Measurements from ENCODE around the gene SLC35D3. TPM values are rescaled to one million over a fixed set of nuclear protein-coding genes. Genes with fewer than 3 reads are reported as not detected.
"Not testable (repeated sequence)": the region's sequence is repeated elsewhere in the genome, so short reads cannot be mapped to it uniquely, and the experiment has no call there.

Gene SLC35D3
- total RNA-seq, 4 donors from 2014 or later, result 0.10 TPM; not detected in 3

DNA sequence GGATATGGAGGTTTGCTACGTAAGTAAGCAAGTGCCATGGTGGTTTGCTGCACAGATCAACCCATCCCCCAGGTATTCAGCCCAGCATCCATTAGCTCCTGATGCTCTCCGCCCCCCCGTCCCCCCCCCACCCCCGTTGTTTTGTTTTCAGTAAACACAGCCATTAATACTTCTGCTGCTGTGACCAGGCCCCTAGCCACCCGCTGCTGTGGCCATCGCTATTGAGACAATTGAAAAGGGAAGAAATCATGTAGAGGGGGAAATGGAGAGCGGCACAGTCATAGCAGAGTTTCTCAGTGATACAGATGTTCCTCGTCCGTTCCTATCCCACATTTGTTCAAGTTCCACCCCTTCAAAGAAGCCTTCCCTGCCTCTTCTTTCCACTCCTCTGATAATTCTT, 24.9 kb downstream of the SLC35D3 start:
- no peak overlapping the region for H3K4me3 ChIP-seq (ENCODE audit: low read depth, poor library complexity, severe bottlenecking)
- intact Hi-C loops (cut with DNase I; ENCODE audit: low total_unique reads), result no loop called here
- WGBS, 2 donors, result 56 to 61% methylated on average over 9 of the region's 9 CpGs
- TF ChIP-seq CTCF (IDR thresholded peaks at IDR 0.05) (no peak), POLR2A (IDR thresholded peaks at IDR 0.05) (no peak)
- no peak for DNase-seq (ENCODE audit: low spot score in 2 of 2)

- DNase-seq (ENCODE audit: low spot score in 2 of 2); intact Hi-C loops (cut with DNase I; ENCODE audit: low total_unique reads); H3K4me3 ChIP-seq (ENCODE audit: low read depth, poor library complexity, severe bottlenecking): not testable (repeated sequence)
- 86 to 93% methylated on average over 3 of the region's 3 CpGs for WGBS, 2 donors
These were observed 27.9 kb downstream of the SLC35D3 start for GRCh38 chr6:136949957-136950356.

DNA sequence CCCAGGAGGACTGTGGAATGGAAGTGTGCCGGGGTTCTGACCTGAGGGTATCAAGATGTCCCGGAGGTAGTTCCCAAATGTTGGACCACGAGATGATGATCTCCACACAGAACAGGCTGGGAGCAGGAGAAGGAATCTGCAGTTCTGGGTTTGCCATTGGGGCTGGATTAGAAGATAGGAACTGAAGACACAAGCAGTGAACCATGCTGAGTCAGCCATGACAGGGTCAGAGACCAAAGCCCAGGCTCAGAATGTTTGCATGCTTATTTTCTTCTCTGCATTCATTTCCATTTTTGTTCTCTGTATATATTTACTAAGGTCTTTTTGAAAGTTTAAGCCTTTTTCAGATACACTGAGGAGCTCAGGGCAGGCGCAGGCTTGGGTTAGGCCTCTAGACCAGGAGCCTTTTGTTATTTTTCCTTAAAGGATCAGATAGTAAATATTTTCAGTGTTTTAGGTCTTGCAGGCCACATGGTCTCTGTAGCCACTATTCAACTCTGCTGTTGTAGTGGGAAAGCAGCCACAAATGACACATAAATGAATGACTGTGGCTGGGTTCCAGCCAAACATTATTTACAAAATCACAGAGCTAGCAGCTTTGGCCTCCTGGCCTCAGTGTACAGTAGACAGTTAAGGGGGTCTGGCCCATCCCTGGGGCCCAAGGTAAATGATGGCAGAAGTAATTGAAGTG, 28.5 kb downstream of the SLC35D3 start:
- WGBS, 2 donors, result 73 to 88% methylated on average over 4 of the region's 4 CpGs
- DNase-seq (ENCODE audit: low spot score in 2 of 2), result no peak
- H3K4me3 ChIP-seq (ENCODE audit: low read depth, poor library complexity, severe bottlenecking), result no peak overlapping the region
- TF ChIP-seq POLR2A (IDR thresholded peaks at IDR 0.05) (no peak), CTCF (IDR thresholded peaks at IDR 0.05) (no peak)
- intact Hi-C loops (cut with DNase I; ENCODE audit: low total_unique reads), result no loop called here

- 56 to 60% methylated on average over 7 of the region's 7 CpGs for WGBS, 2 donors
- TF ChIP-seq POLR2A (IDR thresholded peaks at IDR 0.05) (no peak), CTCF (IDR thresholded peaks at IDR 0.05) (no peak)
- H3K4me3 ChIP-seq (ENCODE audit: low read depth, poor library complexity, severe bottlenecking), result no peak overlapping the region
- DNase-seq (ENCODE audit: low spot score in 2 of 2), result no peak
- intact Hi-C loops (cut with DNase I; ENCODE audit: low total_unique reads), result no loop called here
These were observed 30.7 kb downstream of the SLC35D3 start for GRCh38 chr6:136952714-136953260.

GRCh38 chr6:136955123-136955522, 33.0 kb downstream of the SLC35D3 start:
- WGBS, 2 donors, result 86 to 88% methylated on average over 3 of the region's 3 CpGs
- no peak overlapping the region for H3K4me3 ChIP-seq (ENCODE audit: low read depth, poor library complexity, severe bottlenecking)
- DNase-seq (ENCODE audit: low spot score in 2 of 2), result no peak
- intact Hi-C loops (cut with DNase I; ENCODE audit: low total_unique reads), result no loop called here
- TF ChIP-seq POLR2A (IDR thresholded peaks at IDR 0.05) (no peak), CTCF (IDR thresholded peaks at IDR 0.05) (no peak)

- TF ChIP-seq POLR2A (IDR thresholded peaks at IDR 0.05) (no peak), CTCF (IDR thresholded peaks at IDR 0.05) (no peak)
- 67 to 73% methylated on average over 14 of the region's 14 CpGs for WGBS, 2 donors
- H3K4me3 ChIP-seq (ENCODE audit: low read depth, poor library complexity, severe bottlenecking), result no peak overlapping the region
- intact Hi-C loops (cut with DNase I; ENCODE audit: low total_unique reads), result no loop called here
- no peak for DNase-seq (ENCODE audit: low spot score in 2 of 2)
These were observed 34.8 kb downstream of the SLC35D3 start for GRCh38 chr6:136956590-136957544.
